Mesenchymal stem cell (in vitro differentiated cells and primary cell): ENCODE measurements around the gene OR1E1.
"Not testable (repeated sequence)": the region's sequence is repeated elsewhere in the genome, so short reads cannot be mapped to it uniquely, and the experiment has no call there.

ENCODE experiments used
- DNase-seq: peaks from one replicate; pipeline ENCODE4 v3.0.0-alpha.2; 2013
- H2AFZ ChIP-seq: one replicate; pipeline ENCODE4 v1.6.1; 2013; ENCODE audit warnings: low read depth, mild to moderate bottlenecking, control low read depth, inconsistent platforms, low read length, moderate library complexity
- H2AK5ac ChIP-seq: 2 replicates; pipeline ENCODE4 v1.6.1; 2013; ENCODE audit warnings: low read length, moderate library complexity, mild to moderate bottlenecking, inconsistent platforms; ENCODE audit not compliant: severe bottlenecking
- H2BK120ac ChIP-seq: one replicate; pipeline ENCODE4 v1.6.1; 2013; ENCODE audit warnings: low read depth, mild to moderate bottlenecking, inconsistent platforms, low read length, moderate library complexity
- H2BK12ac ChIP-seq, 2 experiments: one replicate each; pipeline ENCODE4 v1.6.1; 2013; ENCODE audit warnings: inconsistent platforms in 2 of 2, low read length in 2 of 2, mild to moderate bottlenecking in 2 of 2, moderate library complexity in 2 of 2, control low read depth in 1 of 2
- H2BK15ac ChIP-seq: one replicate; pipeline ENCODE4 v1.6.1; 2013; ENCODE audit warnings: mild to moderate bottlenecking, low read depth, inconsistent platforms; ENCODE audit not compliant: poor library complexity, severe bottlenecking
- H2BK5ac ChIP-seq: 2 replicates; pipeline ENCODE4 v1.6.1; 2013; ENCODE audit warnings: low read depth, mild to moderate bottlenecking, low read length, control low read depth, inconsistent platforms; ENCODE audit not compliant: poor library complexity, severe bottlenecking
- H3K14ac ChIP-seq, 2 experiments: one replicate each; pipeline ENCODE4 v1.6.1; 2013; ENCODE audit warnings: inconsistent platforms in 2 of 2, low read length in 2 of 2, control low read depth in 1 of 2, mild to moderate bottlenecking in 1 of 2, moderate library complexity in 1 of 2
- H3K18ac ChIP-seq, 2 experiments: one replicate each; pipeline ENCODE4 v1.6.1; 2013; ENCODE audit warnings: inconsistent platforms in 2 of 2, low read length in 2 of 2, control low read depth in 1 of 2, low read depth in 1 of 2, mild to moderate bottlenecking in 1 of 2
- H3K23ac ChIP-seq, 2 experiments: one replicate each; pipeline ENCODE4 v1.6.1; 2013; ENCODE audit warnings: inconsistent platforms in 2 of 2, low read length in 2 of 2, mild to moderate bottlenecking in 2 of 2, moderate library complexity in 2 of 2, control low read depth in 1 of 2
- H3K27ac ChIP-seq: 2 replicates; pipeline ENCODE4 v1.5.1; 2013; ENCODE audit warnings: mild to moderate bottlenecking, moderate library complexity, low read length, control low read depth, inconsistent platforms; ENCODE audit not compliant: poor library complexity, severe bottlenecking
- H3K27me3 ChIP-seq, 2 experiments: 2 replicates each; pipeline versions ENCODE4 v1.6.1 to v1.7.0; 2013; ENCODE audit warnings: low read length in 2 of 2, mild to moderate bottlenecking in 2 of 2, moderate library complexity in 2 of 2, control low read depth in 1 of 2, inconsistent platforms in 1 of 2; ENCODE audit not compliant: control insufficient read depth in 1 of 2, insufficient read depth in 1 of 2
- H3K36me3 ChIP-seq, 2 experiments: 2 replicates each; pipeline versions ENCODE4 v1.6.1 to v1.7.0; 2013; ENCODE audit warnings: low read length in 2 of 2, control low read depth in 1 of 2, inconsistent platforms in 1 of 2, low read depth in 1 of 2, mild to moderate bottlenecking in 1 of 2; ENCODE audit not compliant: insufficient read depth in 2 of 2, control insufficient read depth in 1 of 2
- H3K4ac ChIP-seq, 2 experiments: one replicate each; pipeline ENCODE4 v1.6.1; 2013; ENCODE audit warnings: inconsistent platforms in 2 of 2, low read length in 2 of 2, mild to moderate bottlenecking in 2 of 2, moderate library complexity in 2 of 2, control low read depth in 1 of 2, low read depth in 1 of 2
- H3K4me1 ChIP-seq: 2 replicates; pipeline ENCODE4 v1.6.1; 2013; ENCODE audit warnings: low read depth, low read length, control low read depth; ENCODE audit not compliant: control insufficient read depth, insufficient read depth
- H3K4me2 ChIP-seq: 2 replicates; pipeline ENCODE4 v1.6.1; 2013; ENCODE audit warnings: low read length, mild to moderate bottlenecking, inconsistent platforms; ENCODE audit not compliant: poor library complexity, severe bottlenecking
- H3K4me3 ChIP-seq, 2 experiments: 2 replicates each; pipeline versions ENCODE4 v1.5.1 to v1.7.0; 2013; ENCODE audit warnings: low read length in 2 of 2, mild to moderate bottlenecking in 2 of 2, control low read depth in 1 of 2, low read depth in 1 of 2; ENCODE audit not compliant: insufficient read depth in 1 of 2
- H3K79me1 ChIP-seq: replicated peaks from 2 replicates; pipeline ENCODE4 v1.6.1; 2013; ENCODE audit warnings: mild to moderate bottlenecking, control low read depth, low read length, inconsistent platforms; ENCODE audit not compliant: poor library complexity, severe bottlenecking
- H3K9ac ChIP-seq: 2 replicates; pipeline ENCODE4 v1.7.0; 2013; ENCODE audit warnings: mild to moderate bottlenecking, low read length, moderate library complexity
- H3K9me3 ChIP-seq: 2 replicates; pipeline ENCODE4 v1.7.0; 2013; ENCODE audit warnings: mild to moderate bottlenecking, low read length; ENCODE audit not compliant: control insufficient read depth
- H4K8ac ChIP-seq: one replicate; pipeline ENCODE4 v1.6.1; 2013; ENCODE audit warnings: inconsistent platforms, mild to moderate bottlenecking, low read length, moderate library complexity
- H4K91ac ChIP-seq: one replicate; pipeline ENCODE4 v1.6.1; 2013; ENCODE audit warnings: mild to moderate bottlenecking, low read length, inconsistent platforms
- WGBS: methylation state at CpG from one replicate; pipeline ENCODE4 v1.1.7; 2013; ENCODE audit warnings: mixed read lengths; 5-methylcytosine and 5-hydroxymethylcytosine counted together

The OR1E1 gene

GRCh38 chr17:3412216-3412615 lies 14.0 kb upstream of the OR1E1 start:
- H4K91ac ChIP-seq, H3K18ac ChIP-seq, H3K14ac ChIP-seq, H2BK15ac ChIP-seq, H3K79me1 ChIP-seq, H3K4me3 ChIP-seq, H3K4me1 ChIP-seq, H2BK5ac ChIP-seq, H3K4ac ChIP-seq, H2BK12ac ChIP-seq, H4K8ac ChIP-seq, H3K36me3 ChIP-seq, H3K27me3 ChIP-seq, H2AK5ac ChIP-seq, H3K23ac ChIP-seq, H3K9ac ChIP-seq, DNase-seq, H3K4me2 ChIP-seq, H3K27ac ChIP-seq, H2BK120ac ChIP-seq, H2AFZ ChIP-seq: not testable (repeated sequence)
- no CpG with 5 or more reads among the region's 16 CpGs for WGBS
- H3K9me3 ChIP-seq = peaks cover 18% of the 10 kb centered on the region

- Histone ChIP-seq H3K4me3 (no peak within 1 kb of the TSS), H3K27ac (no peak within 1 kb of the TSS), H3K4ac (no peak within 1 kb of the TSS), H3K36me3 (no peaks in the 10 kb centered on the region), H2BK15ac (no peak within 1 kb of the TSS), H3K79me1 (no peaks in the 10 kb centered on the region), H3K18ac (no peak within 1 kb of the TSS), H3K9ac (no peak within 1 kb of the TSS), H2BK12ac (no peak within 1 kb of the TSS), H3K9me3 (peaks cover 29% of the 10 kb centered on the region), H3K23ac (no peak within 1 kb of the TSS), H4K91ac (no peak within 1 kb of the TSS), H2AK5ac (no peak within 1 kb of the TSS), H3K4me1 (no peaks in the 10 kb centered on the region), H3K4me2 (no peak within 1 kb of the TSS), H3K27me3 (no peaks in the 10 kb centered on the region), H2BK120ac (no peak within 1 kb of the TSS), H2AFZ (no peak within 1 kb of the TSS), H4K8ac (no peak within 1 kb of the TSS), H3K14ac (no peak within 1 kb of the TSS), H2BK5ac (no peak within 1 kb of the TSS)
- DNase-seq = no peak
- WGBS = 70% methylated on average over 2 of the region's 3 CpGs
Observed at GRCh38 chr17:3411070-3411469, 12.9 kb upstream of the OR1E1 start, which contains the start of gene OR3A3. Gene OR3A3, plus strand, starts transcription at chr17:3411370.

- H2BK15ac ChIP-seq, H3K4me3 ChIP-seq, H3K27ac ChIP-seq, H3K27me3 ChIP-seq, H2AK5ac ChIP-seq, H4K91ac ChIP-seq, H4K8ac ChIP-seq, H3K4me2 ChIP-seq, H2BK5ac ChIP-seq, H3K4ac ChIP-seq, H3K79me1 ChIP-seq, H2AFZ ChIP-seq, H3K14ac ChIP-seq, H3K36me3 ChIP-seq, H2BK12ac ChIP-seq, DNase-seq, H3K4me1 ChIP-seq, H3K18ac ChIP-seq, H2BK120ac ChIP-seq, H3K23ac ChIP-seq, H3K9ac ChIP-seq: not testable (repeated sequence)
- peaks cover 28% of the 10 kb centered on the region for H3K9me3 ChIP-seq
- 36% methylated on average over 1 of the region's 1 CpG for WGBS
Observed at GRCh38 chr17:3403856-3404255, 5.6 kb upstream of the OR1E1 start.

GRCh38 chr17:3401786-3402185 lies 3.6 kb upstream of the OR1E1 start:
- Histone ChIP-seq H2AFZ (no peak overlapping the region), H2BK12ac (no peak overlapping the region), H3K36me3 (no peaks in the 10 kb centered on the region), H3K4me1 (no peaks in the 10 kb centered on the region), H2AK5ac (no peak overlapping the region), H3K27ac (no peak overlapping the region), H2BK15ac (no peak overlapping the region), H2BK5ac (no peak overlapping the region), H3K18ac (no peak overlapping the region), H3K9ac (no peak overlapping the region), H3K27me3 (no peaks in the 10 kb centered on the region), H3K4me3 (no peak overlapping the region), H2BK120ac (no peak overlapping the region), H4K8ac (no peak overlapping the region), H3K79me1 (no peaks in the 10 kb centered on the region), H4K91ac (no peak overlapping the region), H3K14ac (no peak overlapping the region), H3K23ac (no peak overlapping the region), H3K4ac (no peak overlapping the region), H3K9me3 (peaks cover 7% of the 10 kb centered on the region), H3K4me2 (no peak overlapping the region)
- DNase-seq = no peak
- WGBS = no CpG with 5 or more reads among the region's 2 CpGs
